ENCODE results near the gene UBTF.

Gene UBTF

GRCh38 chr17:44176257-44176656 is 43.2 kb downstream of the UBTF start:
- Histone ChIP-seq H3K4me3 (ENCODE audit: low read length) (no peak overlapping the region), H3K27ac (ENCODE audit: low read length) (no peak overlapping the region), H3F3A (ENCODE audit: insufficient read depth, low read length) (peaks cover 12% of the 10 kb centered on the region), H3K4me2 (ENCODE audit: low read depth, low read length) (no peak overlapping the region), H3K9ac (ENCODE audit: low read length) (no peak overlapping the region), H3K79me2 (ENCODE audit: low read length) (peaks cover 19% of the 10 kb centered on the region; the same call in 1 of the 2 replicates), H3K9me2 (replicated peaks; ENCODE audit: insufficient read depth, low read length) (no peaks in the 10 kb centered on the region), H3K27me3 (replicated peaks; ENCODE audit: insufficient read depth, low read length) (no peaks in the 10 kb centered on the region), H3K9me3 (replicated peaks; ENCODE audit: insufficient read depth, low read length) (no peaks in the 10 kb centered on the region), H3K4me1 (ENCODE audit: low read length) (peaks cover 7% of the 10 kb centered on the region; the same call in 1 of the 2 replicates), H3K36me3 (replicated peaks; ENCODE audit: insufficient read depth, low read length) (no peaks in the 10 kb centered on the region), H4K20me1 (ENCODE audit: insufficient read depth, low read length) (no peaks in the 10 kb centered on the region), H2AFZ (ENCODE audit: low read length) (no peak overlapping the region)
- TF ChIP-seq EZH2 (optimal IDR thresholded peaks at IDR 0.05; ENCODE audit: low read depth, low read length) (no peak), EZH2phosphoT487 (IDR thresholded peaks at IDR 0.05; ENCODE audit: low read length) (no peak), CTCF (IDR thresholded peaks at IDR 0.05; ENCODE audit: low read length) (no peak)
- no peak for DNase-seq

GRCh38 chr17:44174427-44174826 is 45.0 kb downstream of the UBTF start:
- Histone ChIP-seq H3K9me3 (replicated peaks; ENCODE audit: insufficient read depth, low read length) (no peaks in the 10 kb centered on the region), H3K79me2 (ENCODE audit: low read length) (peaks cover 19% of the 10 kb centered on the region; the same call in 1 of the 2 replicates), H2AFZ (ENCODE audit: low read length) (no peak overlapping the region), H4K20me1 (ENCODE audit: insufficient read depth, low read length) (no peaks in the 10 kb centered on the region), H3K27me3 (replicated peaks; ENCODE audit: insufficient read depth, low read length) (no peaks in the 10 kb centered on the region), H3K27ac (ENCODE audit: low read length) (no peak overlapping the region), H3K36me3 (replicated peaks; ENCODE audit: insufficient read depth, low read length) (no peaks in the 10 kb centered on the region), H3F3A (ENCODE audit: insufficient read depth, low read length) (peaks cover 27% of the 10 kb centered on the region), H3K4me1 (ENCODE audit: low read length) (peaks cover 21% of the 10 kb centered on the region), H3K9me2 (replicated peaks; ENCODE audit: insufficient read depth, low read length) (no peaks in the 10 kb centered on the region), H3K4me3 (ENCODE audit: low read length) (no peak overlapping the region), H3K4me2 (ENCODE audit: low read depth, low read length) (no peak overlapping the region), H3K9ac (ENCODE audit: low read length) (no peak overlapping the region)
- TF ChIP-seq EZH2phosphoT487 (IDR thresholded peaks at IDR 0.05; ENCODE audit: low read length): no peak
- no peak for TF ChIP-seq EZH2 (optimal IDR thresholded peaks at IDR 0.05; ENCODE audit: low read depth, low read length)
- no peak for DNase-seq

GRCh38 chr17:44171931-44172455 is 47.5 kb downstream of the UBTF start:
- no peak for DNase-seq
- Histone ChIP-seq H3K9me3 (replicated peaks; ENCODE audit: insufficient read depth, low read length) (no peaks in the 10 kb centered on the region), H3K4me2 (ENCODE audit: low read depth, low read length) (peak overlapping the region; percentile 6; the same call in 1 of the 2 replicates), H3K4me1 (ENCODE audit: low read length) (peaks cover 29% of the 10 kb centered on the region), H3F3A (ENCODE audit: insufficient read depth, low read length) (peaks cover 37% of the 10 kb centered on the region), H3K9me2 (replicated peaks; ENCODE audit: insufficient read depth, low read length) (no peaks in the 10 kb centered on the region), H3K27me3 (replicated peaks; ENCODE audit: insufficient read depth, low read length) (no peaks in the 10 kb centered on the region), H3K36me3 (replicated peaks; ENCODE audit: insufficient read depth, low read length) (no peaks in the 10 kb centered on the region), H3K27ac (ENCODE audit: low read length) (peak overlapping the region; percentile 91; the same call in 1 of the 2 replicates), H3K4me3 (ENCODE audit: low read length) (no peak overlapping the region), H3K79me2 (ENCODE audit: low read length) (peaks cover 6% of the 10 kb centered on the region; the same call in 1 of the 2 replicates), H4K20me1 (ENCODE audit: insufficient read depth, low read length) (no peaks in the 10 kb centered on the region), H3K9ac (ENCODE audit: low read length) (no peak overlapping the region), H2AFZ (ENCODE audit: low read length) (no peak overlapping the region)
- TF ChIP-seq EZH2phosphoT487 (IDR thresholded peaks at IDR 0.05; ENCODE audit: low read length) (no peak), CTCF (IDR thresholded peaks at IDR 0.05; ENCODE audit: low read length) (no peak), EZH2 (optimal IDR thresholded peaks at IDR 0.05; ENCODE audit: low read depth, low read length) (no peak)

All from MM.1S (cell line).